GM18951 (cell line): ENCODE data around the gene UBR4.

Source experiments
- POLR2A ChIP-seq: IDR thresholded peaks from 4 replicates; pipeline ENCODE4 v1.6.1; 2011; ENCODE audit warnings: mild to moderate bottlenecking; ENCODE audit not compliant: insufficient read length, insufficient read depth; ENCODE audit errors: extremely low read depth
- in situ Hi-C: fragments of 300-500 bp; cut with MboI; formaldehyde crosslinking; loops from one replicate; pipeline ENCODE4 v1.12.0; 2022; ENCODE audit warnings: low sequenced_read_pairs, mixed read lengths, inconsistent platforms; ENCODE audit not compliant: unreplicated experiment

Gene UBR4

DNA sequence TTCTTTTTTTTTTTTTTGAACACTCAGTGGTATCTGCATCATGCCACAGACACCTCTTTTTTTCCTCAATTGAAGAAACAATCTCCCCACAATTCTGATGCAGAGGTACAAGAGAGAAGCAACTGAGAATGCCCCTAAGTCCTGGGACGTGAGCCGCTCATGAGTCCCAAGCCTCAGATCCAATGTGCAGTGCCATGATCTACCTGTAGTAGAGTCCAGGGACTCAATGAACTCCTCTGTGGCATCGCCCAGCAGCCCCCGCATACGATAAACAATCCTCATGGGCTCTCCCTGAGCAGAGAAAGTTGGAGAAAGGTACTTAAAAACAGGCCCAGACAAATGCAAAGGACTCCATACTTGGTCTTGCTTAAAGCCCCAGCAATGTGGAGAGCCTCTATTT lies 113.1 kb downstream of the UBR4 start:
- in situ Hi-C loops, result loop anchor here (25.0 kb wide), 1 partner anchor 185 kb away; the partner anchor contains the start of gene ALDH4A1
- no peak for TF ChIP-seq POLR2A

DNA sequence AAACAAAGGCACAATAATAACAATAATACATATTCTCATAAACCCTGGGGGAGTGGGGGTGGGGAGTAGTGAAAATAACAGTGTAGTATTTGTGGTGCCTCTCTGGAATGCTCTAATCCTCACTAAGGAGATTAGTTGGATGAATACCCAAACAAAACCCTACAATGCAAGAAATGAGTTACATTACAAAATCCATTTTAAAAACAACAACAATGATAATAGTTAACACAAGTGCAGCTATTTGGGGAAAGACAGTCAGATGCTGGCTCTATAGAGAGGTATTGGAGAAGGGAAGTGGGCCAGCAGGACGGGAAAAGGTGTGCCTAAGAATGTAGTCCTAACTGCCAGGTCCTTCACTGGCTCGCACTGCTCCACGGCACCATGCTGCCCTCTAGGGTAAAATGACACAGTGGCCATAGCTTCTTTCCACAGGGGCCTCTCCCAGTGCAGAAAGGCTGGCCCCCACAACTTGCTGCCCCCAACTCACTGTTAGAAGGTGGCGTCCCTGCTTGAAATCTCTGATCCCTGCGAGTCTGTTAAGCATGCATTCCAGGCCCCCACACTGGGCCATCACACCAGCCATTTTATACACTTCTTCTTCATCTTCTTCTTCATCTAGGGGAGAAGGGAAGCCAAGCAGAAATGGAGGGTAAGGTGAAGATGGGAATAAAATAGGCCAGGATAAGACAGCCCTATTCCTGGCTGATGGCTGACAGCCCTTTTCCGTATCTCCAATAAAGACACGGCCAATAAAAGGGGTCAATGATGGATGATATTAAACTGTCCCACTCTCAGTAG lies 113.8 kb downstream of the UBR4 start:
- TF ChIP-seq POLR2A, result no peak
- in situ Hi-C loops, result loop anchor here (25.0 kb wide), 1 partner anchor 184 kb away; the partner anchor contains the start of gene ALDH4A1

DNA sequence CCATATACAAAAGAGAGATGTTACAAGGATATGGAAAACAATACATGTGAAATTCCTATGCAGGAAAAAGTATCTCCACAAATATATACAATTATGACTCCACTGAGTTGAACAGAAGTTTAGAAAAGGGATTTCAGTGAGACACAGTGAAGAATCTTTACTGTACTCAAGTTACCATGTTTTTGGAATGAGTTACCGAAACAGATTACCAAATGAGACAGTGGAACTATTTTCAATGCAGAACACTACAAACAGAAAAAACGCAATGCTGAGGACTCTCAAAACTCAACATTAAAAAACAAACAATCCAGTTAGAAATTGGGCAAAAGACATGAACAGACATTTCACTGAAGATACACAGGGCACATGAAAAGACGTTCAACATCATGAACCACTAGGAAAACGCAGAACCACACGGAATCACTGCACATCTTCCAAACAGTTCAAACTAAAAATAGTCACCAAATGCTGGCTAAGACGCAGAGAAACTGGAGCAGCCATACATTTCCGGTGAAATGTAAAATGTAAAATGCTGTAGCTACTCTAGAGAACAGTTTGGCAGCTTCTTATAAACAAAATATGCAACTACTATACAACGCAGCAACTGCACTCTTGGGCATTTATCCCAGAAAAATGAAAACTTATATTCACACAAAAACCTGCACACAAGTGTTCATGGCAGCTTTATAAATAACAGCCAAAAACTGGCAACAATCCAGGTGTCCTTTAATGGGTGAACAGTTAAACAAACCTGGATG lies 118.7 kb downstream of the UBR4 start:
- TF ChIP-seq POLR2A, result no peak
- in situ Hi-C loops, result loop anchor here (25.0 kb wide), 1 partner anchor 179 kb away; the partner anchor contains the start of gene ALDH4A1

GRCh38 chr1:19089524-19089923 lies 120.5 kb downstream of the UBR4 start:
- in situ Hi-C loops, result loop anchor here (25.0 kb wide), 1 partner anchor 177 kb away; the partner anchor contains the start of gene ALDH4A1
- TF ChIP-seq POLR2A, result no peak

DNA sequence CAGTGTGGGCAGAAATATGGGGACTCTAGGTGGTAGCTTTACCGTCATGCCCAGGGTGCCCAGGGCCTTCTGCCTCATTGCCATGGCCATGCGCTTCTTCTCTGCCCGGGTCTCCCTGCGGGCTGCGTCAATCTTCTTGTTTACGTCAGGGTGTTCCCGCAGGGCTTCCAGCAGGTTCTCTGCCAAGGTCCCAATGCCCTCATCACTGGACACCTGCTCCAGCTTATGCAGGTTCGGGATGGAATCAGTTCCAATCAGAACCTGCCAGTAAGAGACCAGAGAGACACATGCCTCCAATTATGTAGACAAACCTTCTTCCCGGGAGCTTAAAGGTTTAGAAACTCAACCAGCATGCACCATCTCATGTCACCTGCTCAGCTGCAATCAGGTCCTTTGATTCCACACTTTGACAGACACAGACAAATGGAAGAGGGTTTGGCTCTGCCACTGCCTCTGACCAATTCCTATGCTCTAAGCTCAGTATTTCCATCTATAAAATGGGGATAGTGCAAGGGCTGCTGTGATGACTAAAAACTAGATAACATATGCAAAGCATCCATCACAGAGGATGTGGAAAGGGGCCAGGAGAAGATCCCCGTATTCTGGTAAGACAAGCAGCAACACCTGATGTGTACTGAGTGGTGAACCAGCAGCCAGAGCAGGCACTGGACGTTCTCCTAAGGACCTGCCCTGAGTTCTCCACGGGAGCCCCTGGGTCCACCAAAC lies 121.2 kb downstream of the UBR4 start:
- in situ Hi-C loops, result loop anchor here (25.0 kb wide), 1 partner anchor 177 kb away; the partner anchor contains the start of gene ALDH4A1
- TF ChIP-seq POLR2A, result no peak

DNA sequence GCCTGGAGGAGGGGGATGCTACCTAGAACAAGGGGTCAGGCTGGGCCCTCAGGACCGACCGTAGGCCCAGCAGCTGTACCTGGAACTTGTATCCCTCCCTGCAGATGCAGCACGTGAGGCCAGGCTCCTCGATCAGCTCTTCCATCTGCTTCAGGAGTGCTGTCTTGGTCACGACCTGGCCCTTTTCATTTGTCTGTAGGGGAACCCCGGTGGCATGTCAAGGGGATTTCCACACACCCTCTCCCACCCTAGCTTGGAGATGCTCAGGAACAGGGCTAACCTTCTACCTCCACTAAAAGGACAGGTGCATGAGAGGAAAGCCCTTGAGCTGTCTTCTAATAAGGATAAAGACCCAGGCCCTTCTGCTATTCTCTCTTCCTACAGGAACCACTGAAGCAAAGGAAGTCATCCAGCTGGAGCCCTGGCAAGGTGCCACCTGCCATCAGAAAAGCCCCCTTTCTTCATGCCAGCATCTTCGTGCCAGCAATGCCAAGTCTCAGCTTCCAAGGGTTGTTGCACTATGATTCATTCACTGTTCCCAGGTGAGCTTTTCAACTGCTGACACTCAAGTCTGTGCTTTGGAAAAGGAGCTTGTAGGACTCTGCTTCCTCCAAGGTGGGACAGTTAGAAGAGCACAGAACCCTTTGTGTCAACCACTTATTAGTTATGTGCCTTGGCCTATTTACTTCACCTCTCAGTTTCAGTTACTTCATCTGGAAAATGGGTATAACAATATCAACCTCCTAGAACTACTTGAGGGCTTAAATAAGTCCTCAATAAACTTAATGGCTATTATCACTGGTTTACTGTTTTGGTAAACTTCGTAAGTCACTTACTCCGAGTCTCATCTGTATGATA lies 122.1 kb downstream of the UBR4 start:
- no peak for TF ChIP-seq POLR2A
- in situ Hi-C loops, result loop anchor here (25.0 kb wide), 1 partner anchor 176 kb away; the partner anchor contains the start of gene ALDH4A1

GRCh38 chr1:19087017-19087736 lies 122.9 kb downstream of the UBR4 start:
- in situ Hi-C loops, result loop anchor here (25.0 kb wide), 1 partner anchor 175 kb away; the partner anchor contains the start of gene ALDH4A1
- TF ChIP-seq POLR2A, result no peak

GRCh38 chr1:19086176-19086875 lies 123.7 kb downstream of the UBR4 start:
- in situ Hi-C loops, result loop anchor here (25.0 kb wide), 1 partner anchor 174 kb away; the partner anchor contains the start of gene ALDH4A1
- no peak for TF ChIP-seq POLR2A

DNA sequence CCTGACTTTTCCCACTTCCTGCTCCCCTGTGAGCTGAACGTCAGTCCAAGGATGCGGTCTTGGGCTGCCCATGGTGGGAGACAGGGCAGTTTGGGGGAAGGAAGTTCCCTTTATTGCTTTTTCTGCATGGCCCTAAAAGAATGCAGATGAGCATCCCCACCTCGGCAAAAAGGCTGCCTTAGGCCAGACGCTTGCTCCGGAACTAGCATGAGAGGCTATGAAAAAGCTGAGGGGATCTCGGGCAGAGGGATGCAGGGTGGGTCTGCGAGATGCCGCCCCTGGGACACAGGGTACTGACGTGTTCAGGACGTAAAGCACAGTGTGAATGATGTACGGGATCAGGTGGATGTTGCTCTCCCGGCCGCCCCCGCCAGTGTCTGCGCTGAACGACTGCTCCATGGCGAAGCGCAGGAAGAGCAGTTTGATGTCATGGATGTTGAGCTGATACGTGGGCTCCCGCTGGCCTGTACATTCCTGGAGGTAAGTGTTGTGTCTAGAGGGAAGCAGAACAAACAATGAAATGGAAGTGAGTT lies 125.8 kb downstream of the UBR4 start:
- in situ Hi-C loops, result loop anchor here (25.0 kb wide), 1 partner anchor 172 kb away; the partner anchor contains the start of gene ALDH4A1
- no peak for TF ChIP-seq POLR2A

DNA sequence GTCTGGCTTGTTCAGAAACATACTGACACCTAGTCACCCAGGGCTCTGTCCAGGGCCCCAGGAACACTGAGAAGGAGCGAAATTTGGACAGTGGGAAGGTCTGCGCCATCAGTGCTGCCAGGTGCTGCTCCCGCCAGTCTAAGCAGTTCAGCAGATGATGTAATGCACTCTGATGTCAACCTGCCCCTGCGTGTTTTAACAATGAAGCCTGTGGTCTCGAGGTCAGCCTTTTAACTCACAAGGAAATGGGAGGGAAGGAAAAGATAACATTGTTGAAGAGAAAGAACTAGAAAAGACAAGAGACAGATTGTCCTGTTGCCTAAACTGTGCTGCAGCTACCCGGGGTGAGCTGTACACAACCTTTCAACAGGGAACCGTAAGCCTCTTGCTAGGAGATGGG lies 127.0 kb downstream of the UBR4 start:
- in situ Hi-C loops, result loop anchor here (25.0 kb wide), 1 partner anchor 171 kb away; the partner anchor contains the start of gene ALDH4A1
- no peak for TF ChIP-seq POLR2A
